HG03432 (cell line): ENCODE results near the gene CEP72.

Experiments used
- ATAC-seq: cut with Tn5 transposase; IDR thresholded peaks from one replicate; pipeline ENCODE4 v1.9.1; 2021; ENCODE audit warnings: mild to moderate bottlenecking, moderate library complexity; ENCODE audit not compliant: unreplicated experiment

The CEP72 gene

DNA sequence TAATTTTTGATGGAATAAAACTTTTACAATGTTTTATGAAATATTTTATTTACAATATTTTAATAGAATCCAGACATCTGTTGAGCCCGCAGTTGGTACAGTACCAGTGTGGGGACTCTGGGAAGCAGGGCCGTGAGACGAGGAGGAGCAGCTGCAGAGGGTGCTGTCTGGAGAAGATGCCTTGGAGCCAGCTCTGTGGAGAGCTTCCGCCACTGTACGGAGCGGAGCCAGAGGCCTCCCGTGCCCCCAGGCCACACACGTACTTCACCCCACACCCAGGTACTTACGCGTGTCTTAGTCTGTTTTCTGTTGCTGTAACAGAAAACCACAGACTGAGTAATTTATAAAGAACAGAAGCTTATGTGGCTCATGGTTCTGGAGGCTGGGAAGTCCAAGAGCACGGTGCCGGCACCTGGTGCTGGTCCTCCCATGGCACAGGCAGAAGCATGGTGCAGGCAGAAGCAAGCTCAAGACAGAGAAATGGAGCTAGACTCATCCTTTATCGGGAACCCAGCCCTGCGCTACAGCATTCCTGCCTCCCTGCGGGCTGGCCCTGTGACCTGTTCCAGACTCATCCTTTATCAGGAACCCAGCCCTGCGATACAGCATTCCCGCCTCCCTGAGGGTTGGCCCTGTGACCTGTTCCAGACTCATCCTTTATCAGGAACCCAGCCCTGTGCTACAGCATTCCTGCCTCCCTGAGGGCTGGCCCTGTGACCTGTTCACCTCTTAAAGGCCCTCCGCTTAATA, 23.3 kb downstream of the CEP72 start:
- ATAC-seq: no peak

DNA sequence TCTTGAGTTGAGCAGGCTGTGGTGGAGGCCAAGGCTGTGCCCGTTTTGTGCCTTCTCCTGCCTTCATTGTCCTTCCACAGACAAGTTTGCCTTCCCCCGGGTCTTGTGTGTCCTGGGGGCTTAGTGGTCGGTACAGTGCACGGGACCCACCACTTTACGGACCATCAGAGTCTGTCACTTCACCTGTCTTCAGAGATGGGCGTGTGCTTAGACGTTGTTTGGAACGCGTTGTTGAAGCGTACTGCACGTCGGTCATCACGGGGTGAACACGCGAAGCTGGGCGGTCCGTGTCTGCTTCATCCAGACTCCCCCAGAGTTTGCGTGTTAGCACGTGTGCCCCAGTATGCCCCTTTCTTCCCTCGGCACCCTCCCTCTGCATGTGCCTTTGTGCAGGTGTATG, 24.8 kb downstream of the CEP72 start:
- no peak for ATAC-seq

DNA sequence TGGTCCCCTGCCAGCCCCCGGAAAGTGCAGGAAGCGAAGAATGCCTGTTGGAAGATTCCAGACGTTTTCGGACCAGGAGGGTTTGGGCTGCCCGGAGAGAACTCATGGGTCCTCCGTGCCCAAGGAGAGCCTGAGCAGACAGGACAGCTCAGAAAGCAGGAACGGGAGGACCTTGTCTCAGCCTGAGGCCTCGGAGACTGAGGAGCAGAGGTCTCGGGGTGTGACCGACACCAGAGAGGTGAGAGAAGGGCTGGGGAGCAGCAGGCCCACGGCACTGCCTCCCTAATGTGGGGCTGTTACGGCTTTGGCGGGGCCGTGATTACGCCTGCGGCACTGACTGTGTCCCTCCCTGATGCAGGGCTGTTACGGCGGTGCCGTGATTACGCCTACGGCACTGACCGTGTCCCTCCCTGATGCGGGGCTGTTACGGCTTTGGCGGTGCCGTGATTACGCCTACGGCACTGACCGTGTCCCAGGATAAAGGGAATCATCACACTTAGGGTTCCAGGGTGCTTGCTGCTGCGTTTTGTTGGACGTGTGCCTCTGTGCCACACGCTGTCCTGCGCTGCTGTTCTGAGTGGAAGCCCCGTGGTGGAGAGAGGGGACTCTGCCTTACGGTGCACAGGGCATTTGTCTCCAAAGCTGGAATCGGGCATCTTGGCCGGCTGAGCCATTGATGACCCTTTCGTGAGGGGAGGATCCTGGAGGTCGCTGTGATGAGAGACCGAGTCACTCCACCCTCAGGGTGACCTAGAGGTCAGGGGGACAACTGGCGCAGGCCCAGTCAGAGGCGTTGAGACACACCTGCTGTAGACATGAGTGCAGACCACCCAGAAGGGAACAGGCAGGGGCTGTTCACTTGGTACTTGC, 25.7 kb downstream of the CEP72 start:
- ATAC-seq: no peak

DNA sequence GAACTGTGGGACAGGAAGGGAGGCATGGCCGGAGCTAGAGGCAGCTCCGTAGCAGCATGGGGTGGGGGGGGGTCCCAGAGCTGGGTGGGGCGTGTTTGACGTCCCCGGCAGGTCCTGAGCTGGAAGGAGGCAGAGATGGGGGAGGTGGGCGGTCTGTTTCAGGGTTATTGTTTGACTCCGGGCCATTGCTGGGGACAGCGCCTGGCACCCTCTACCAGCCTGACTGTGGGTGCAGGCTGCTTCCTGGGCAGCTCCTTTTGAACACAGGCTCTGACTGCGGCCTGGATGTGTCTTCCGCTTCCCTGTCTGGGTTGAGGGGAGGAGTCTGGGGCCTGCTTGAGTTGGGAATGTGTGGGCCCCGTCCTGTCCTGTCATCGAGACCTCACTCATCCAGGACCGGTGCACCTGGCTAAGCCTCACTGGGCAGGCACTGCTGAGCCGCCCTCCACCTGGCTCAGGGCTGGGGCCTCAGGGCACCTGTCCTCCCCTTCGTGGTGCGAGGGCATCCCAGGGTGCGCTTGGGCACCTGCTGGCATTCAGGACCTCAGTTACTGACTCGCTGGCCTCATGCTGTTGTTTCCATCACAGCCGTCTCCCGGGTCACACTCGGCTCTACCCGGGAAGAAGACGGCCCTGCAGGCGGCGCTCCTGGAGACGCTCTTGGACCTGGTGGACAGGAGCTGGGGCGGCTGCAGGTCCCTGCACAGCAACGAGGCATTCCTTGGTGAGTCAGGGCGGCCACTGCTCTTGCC, 26.5 kb downstream of the CEP72 start:
- no peak for ATAC-seq

DNA sequence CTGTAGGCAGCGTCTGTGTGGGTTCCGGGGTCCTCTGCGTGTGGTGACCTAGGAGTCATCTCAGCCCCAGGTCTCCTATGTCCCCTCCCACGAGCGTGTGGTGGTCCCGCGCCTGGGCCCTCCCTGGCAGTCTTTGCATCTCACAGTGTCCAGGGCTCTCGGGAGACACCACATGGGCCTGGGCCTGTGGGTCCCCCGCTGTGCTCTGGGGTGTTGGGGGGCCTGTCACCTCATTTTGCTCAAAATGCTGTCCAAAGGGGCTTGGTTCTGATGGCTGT, 27.1 kb downstream of the CEP72 start:
- no peak for ATAC-seq

DNA sequence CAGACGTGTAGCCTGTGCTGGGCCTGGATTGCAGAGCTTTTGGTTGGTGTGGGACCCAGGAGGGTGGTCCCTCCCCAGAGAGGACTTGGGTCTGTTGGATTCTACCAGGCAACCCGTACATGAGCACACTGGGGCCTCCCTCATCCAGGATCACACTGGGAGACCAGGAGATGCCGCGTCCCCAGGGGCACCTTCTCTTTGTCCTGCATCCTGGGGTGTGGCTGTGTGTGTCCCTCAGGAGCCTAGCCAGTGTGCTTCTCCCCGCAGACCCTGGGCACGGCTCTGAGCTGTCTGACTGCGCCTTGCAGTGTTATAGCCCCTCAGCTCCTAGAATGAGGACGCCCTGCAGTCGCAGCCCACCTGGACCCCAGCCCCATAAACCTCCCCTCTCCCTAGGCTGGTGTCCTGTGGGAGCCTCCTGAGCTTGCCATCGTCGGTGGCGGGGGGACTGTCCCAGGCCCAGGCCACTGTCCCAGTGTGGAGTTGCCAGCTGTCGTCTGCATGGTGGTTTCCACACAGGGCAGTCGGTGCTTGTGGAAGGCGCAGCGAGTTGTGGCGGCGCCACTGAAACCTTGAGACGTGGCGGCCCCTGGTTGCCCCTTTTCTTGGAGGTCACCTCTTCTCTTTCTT, 27.6 kb downstream of the CEP72 start:
- no peak for ATAC-seq

DNA sequence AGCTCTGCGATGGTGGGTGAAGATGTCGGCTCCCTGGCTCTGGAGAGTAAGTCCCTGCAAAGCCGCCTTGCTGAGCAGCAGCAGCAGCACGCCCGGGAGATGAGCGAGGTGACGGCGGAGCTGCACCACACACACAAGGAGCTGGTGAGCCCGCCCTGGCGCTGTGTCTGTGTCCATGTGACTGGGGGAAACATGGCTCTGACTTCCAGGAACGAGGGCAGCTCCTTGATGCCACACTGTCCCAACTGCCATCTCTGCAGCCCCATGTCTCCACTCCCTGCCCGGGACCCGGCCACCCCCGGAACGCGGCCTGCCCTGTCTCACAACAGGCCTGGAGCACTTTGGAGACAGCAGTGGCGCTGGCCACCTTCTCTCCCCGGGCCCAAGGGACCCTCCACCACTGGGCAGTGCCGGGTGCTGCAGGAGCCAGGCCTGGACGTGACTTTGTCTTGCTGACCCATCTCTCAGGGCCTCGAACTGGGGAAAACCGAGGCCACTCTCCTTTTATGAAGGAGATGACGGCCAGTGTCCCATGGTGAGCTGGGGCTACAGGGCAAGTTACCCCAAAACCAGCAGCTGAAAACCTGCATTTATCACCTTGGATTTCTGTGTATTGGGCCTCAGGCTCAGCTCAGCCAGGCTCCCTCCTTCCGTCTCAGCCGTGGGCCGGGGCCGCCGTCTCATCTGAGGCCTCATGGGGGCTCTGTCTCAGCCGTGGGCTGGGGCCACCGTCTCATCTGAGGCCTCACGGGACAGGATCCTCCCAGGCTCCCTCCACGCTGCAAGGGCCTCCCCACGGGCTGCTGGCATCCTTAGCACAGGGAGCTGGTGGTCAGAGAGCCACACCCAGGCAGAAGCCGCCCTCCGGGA, 28.6 kb downstream of the CEP72 start:
- no peak for ATAC-seq

DNA sequence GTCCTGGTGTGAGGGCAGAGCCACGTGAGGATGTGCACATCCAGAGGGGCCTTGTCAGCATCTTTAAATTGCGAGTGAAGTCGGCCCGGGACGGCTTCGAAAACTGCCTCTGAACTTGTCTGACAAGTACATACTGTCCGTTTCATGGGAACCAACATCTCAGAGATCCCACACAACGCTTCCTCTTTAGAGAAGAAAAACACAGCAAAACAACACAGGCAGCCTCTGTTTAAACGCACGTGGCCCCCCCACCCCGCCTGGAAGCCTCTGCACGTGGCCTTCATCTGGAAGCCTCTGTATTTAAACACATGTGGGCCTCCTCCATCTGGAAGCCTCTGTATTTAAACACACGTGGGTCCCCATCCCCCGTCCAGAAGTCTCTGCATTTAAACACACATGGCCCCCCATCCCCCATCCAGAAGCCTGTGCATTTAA, 29.2 kb downstream of the CEP72 start:
- ATAC-seq: no peak

DNA sequence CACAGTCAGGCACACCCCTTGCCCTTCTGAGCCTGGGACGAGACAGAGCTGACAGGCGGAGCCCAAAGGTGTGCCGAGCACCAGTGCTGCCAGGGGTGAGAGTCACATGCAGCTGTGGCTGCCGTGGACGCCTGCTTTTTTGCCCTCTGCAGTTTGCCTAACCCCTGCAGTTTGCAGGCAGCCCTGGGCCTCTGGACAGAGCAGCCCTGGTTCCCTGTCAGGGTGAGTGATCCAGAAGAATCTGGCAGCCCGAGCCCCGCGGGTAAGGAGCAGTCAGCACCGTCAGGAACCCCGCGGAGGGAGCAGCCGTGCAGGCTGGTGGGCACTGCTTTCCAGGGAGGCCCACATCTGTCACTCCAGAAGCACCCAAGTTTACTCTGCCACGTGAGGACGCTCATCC, 30.3 kb downstream of the CEP72 start:
- no peak for ATAC-seq

DNA sequence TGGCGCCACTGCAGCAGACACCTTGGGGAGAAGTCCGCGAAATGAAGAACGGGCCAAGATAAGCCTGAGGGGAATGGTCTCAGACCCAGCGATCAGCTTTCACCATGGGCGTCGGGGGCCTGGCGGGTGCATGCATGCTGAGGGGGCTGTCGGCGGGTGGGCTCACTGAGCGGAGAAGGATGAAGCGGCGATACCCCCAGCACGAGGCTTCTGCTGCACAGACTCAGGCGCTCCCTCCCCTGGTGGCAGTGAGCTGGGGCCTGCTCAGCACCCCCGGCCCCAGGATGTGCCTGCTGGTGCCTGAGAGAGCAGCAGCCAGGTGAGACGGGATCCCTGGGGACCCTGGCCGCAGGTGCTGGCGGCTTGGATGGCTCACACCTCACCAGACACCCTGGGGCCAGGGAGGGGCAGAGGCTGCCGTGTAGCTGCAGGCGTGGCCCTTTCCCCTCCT, 31.2 kb downstream of the CEP72 start:
- ATAC-seq: peak; percentile 40

DNA sequence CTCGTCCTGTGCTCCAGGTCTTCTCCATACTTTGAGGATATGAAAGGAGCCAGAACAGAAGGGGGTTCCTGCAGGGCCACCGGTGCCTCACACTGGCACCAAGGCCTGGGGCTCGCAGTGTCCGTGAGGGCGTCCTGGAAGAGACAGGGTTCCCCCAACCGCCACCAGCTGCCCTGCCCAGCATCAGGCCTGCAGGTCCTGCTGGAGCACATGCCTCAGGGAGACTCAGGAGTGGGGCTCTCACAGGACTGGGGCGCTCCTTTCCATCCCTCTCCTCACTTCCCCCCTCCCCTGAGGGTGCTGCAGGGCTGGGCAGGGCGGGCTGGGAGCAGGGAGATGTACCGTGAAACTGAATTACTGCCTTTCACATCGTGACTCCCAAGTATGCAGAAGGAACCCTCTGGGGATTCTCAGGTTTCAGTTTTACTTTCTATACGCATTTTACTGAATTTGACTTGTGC, 31.7 kb downstream of the CEP72 start:
- peak; percentile 84 for ATAC-seq

DNA sequence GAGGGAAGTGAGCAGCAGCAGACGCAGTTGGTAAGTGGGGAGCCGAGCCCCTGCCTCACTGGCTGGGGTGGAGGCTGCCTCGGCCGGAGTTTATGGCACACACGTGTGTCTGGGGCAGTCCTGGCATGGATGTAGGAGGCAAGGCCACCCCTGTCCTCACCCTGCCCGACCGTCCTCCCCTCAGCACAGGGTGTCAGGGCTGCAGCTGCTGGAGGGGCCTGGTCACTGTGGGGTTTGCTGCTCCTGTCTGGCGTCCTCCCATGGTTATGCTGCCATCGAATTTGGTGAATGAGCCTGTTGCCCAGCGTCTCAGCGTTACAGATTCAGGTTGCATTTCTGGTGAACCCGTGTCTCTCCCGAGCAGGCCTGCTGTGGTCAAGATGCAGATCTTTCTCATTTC, 32.4 kb downstream of the CEP72 start:
- no peak for ATAC-seq

DNA sequence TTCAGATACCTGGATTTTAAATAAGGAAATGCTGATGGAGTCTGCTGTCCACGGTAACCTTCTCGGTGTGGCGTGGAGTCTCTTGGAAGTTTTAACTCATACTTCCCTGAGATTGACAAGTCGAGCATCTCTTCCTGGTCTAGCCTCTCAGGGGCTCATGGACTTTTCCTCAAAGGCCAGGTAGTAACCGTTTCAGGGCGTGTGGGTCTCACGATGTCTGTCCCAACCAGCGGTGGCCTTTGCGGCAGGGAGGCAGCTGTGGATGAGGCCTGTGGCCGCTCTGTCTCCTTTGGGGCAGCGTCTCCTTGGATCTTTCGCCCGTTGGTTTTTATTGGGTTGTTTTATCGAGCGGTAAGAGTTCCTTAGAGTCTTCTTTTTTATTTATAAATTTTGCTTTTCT, 32.8 kb downstream of the CEP72 start:
- ATAC-seq: no peak

DNA sequence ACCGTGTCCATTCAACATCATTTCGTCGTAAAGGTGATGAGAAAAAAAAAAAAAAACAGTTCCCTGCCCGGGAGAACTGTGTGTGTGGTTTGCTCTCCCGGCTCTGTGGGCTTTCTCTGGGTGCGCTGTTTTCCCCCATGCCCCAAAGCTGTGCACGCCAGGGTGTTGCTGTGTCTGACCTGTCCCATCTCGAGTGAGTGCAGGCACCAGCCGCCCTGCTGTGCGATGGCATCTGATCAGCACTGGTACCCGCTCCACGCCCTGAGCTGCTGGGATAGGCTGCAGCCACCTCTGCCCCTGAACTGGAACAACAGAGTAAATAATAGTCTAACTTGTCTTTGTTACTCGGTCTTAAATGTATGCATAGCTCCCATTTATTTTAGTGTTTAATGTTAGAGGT, 33.3 kb downstream of the CEP72 start:
- no peak for ATAC-seq

DNA sequence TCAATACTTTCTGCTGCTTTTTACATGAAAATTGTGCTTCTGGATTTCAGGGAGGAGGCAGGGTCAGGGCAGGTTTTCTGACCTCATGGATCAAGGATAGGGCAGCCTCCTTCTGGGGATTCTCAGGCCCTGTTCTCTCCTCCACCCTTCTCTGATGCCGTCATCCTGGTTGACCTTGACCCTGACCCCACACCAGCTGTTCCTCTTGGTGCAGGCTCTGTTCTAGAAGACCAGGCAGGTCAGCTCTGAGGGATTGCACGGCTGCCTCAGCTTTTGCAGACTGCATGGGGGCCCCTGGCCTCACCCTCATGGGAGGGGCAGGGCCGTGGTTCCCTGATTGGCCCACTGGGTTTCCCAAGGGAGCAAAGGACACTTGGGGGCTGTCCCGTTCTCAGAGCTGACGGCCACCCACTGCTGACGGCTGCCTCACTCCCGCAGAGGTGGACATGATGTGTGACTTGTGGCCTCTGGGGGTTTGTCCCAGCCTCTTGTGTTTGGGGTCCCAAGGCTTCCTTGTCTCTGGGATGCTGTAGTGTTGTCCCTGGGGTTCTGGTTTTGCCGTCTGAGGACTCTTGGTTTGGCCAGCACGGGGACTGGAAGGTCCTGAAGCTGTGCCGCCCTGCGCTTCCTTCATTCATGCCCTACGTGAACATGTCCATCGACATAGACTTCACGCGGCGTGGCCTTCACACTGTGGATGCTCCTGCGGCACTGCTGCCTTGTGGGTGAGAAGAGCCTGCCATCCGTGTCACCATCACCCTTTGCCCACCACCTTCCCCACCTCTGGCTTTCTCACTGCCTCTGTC, 34.5 kb downstream of the CEP72 start:
- no peak for ATAC-seq

DNA sequence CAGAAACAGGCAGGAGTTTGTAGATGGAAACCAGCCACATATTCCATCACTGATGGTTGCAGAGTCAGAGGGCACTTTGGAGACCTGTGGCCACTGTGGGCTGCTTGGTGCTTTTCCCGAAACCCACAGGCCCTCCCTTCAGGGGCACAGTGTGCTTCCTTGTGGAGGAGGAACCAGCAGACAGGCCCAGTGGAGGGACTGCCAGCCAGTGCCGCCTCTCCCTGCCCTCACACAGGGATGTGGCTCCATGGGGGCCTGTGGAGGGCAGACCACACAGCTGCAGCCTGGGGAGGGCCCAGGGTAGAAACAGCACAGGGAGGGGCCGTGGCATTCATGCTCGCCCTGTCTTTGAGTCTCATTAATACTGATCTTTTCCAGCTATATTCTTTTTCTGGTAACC, 35.2 kb downstream of the CEP72 start:
- ATAC-seq: no peak

DNA sequence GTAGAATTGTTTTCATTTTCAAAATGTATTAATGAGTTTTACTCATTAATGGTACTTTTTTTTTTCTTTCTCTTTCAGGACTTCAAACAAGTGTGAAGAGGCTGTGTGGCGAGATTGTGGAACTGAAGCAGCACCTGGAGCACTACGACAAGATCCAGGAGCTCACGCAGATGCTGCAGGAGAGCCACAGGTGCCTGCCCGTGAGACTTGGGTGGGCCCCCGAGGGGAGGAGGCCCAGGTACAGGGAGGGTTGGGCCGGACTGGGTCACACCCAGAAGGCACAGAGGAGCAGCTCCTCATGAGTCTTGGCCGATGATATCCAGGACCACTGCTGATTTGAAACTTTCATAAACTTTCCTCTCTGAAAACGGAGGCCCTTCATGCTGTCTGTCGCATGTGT, 35.6 kb downstream of the CEP72 start:
- no peak for ATAC-seq

DNA sequence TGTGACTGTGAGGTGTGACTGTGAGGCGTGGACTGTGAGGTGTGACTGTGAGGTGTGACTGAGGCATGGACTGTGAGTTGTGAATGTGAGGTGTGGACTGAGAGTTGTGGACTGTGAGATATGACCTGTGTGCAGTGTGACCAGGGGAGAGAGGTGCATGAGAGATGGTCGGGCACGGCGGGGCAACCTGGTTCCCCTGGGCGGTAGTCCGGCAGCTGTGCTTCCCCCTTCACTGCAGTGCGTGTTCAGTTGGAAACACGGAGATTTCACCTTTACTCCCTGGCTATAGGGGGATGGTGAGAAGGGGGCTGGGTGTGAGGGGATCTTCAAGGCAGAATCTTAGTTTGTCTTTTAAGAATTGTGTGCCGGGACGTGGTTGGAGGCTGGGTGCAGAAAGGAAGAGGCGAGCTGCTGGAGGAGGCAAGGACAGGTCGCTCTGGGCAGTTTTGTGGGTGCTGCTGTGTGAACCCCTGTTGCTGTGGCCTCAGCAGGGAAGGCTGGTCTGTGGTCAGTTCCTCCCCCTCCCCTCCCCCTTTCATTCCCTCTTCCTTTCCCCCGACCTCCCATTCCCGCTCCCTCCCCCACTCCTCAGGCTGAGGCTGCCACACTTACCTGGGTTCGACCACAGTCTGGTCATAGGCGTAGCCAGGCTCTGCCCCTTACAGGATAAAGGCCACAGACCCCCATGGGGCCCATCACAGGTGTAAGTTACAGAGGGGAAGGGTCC, 39.3 kb downstream of the CEP72 start:
- ATAC-seq: no peak

DNA sequence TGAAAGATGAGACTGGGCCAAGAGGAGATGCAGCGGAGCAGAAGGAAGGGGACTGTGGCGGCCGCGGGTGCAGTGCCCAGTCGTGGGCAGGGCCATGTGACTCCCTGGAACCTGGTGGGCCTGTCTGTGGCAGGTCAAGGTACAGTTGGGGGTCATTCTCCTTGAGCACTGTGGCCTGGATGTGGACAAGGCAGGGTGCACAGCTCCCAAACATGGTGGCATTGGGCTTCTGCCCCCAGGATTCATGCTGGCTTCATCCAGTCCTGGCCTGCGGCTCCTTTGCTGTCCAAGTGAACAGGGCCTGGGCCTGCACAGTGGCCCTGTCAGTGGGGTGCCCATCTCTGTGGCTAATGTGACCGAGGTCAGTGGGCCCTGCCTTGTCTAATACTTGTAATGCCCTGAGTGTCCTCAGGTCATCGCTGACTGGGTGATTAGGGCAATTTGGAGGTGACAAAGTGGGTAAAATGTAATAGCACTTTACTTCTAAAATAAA, 39.9 kb downstream of the CEP72 start:
- no peak for ATAC-seq
